Epithelial cell of alveolus of lung (primary cell): ENCODE data around the gene HAGH. TPM values are rescaled to one million over a fixed set of nuclear protein-coding genes. Genes with fewer than 3 reads are reported as not detected.

Experiments used
- total RNA-seq: library from RNA; depleted of rRNA; stranded (reverse); fragments of >200 nt; gene quantifications from 2 replicates; pipeline ENCODE4 v1.2.1, GENCODE V29; 2015

Gene HAGH
- total RNA-seq = 13.3 and 24.7 TPM in 2 replicates

DNA sequence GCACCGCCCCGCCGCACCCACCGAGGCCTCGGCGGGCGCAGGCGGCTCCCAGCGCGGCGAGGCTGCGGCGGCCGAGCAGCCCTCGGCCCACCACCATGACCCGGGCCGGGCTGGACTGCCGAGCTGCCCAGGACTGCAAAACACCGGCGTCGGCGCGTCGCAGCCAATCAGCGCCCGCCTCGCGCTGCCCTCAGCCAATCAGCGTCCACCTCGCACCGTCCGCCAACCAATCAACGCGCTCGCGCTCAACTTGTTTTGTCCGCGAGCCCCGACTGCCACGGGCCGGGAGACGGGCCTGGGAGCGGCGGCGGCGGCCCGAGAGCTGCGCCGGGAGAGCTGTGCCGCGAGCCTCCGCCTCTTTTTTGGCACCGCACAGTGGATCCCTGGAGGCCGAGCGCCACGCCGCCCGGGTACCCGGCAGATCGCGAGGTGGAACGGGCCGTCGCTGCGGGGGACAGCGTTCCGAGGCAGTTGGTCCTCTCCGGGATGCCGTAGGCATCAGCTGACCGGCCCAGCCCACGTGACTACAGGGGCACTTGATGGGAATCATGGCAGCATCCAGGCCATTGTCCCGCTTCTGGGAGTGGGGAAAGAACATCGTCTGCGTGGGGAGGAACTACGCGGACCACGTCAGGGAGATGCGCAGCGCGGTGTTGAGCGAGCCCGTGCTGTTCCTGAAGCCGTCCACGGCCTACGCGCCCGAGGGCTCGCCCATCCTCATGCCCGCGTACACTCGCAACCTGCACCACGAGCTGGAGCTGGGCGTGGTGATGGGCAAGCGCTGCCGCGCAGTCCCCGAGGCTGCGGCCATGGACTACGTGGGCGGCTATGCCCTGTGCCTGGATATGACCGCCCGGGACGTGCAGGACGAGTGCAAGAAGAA lies at the start of gene HAGH, which contains the start of gene FAHD1:
HAGH (minus strand) TSS at position 135 of the 883 bp plus-strand sequence; CDS start at position 97, 38 bp downstream.
FAHD1 (plus strand) TSS at position 516 of the 883 bp plus-strand sequence; CDS start at position 549, 33 bp downstream.

DNA sequence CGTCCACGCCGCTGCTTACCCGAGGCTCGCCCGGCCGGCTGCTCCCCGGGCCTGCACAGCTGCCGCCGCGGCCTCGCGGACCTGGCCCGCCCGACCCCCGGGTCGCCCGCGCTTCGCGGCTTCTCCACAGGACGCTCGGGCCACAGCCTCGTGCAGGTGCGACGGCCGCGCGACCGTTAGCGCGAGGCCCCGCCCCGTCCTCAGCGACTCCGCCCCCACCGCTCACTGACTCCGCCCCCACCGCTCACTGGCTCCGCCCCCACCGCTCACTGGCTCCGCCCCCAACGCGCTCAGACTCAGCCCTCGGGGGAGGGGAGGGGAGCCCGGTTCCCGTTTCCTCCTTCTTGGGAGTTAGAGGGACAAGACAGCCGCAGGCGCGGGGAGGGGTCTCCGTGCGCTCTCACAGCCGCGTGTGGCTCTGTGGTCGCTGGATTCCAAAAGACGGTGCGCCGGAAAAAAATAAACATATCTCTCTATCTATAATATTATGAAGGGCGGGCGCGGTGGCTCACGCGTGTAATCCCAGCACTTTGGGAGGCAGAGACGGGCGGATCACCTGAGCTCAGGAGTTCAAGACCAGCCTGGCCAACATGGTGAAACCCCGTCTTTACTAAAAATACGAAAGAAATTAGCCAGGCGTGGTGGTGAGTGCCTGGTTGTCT lies 45.5 kb upstream of the HAGH start, which contains the start of gene MEIOB:
MEIOB (minus strand) TSS at position 191 of the 662 bp plus-strand sequence. CDS start 3,989 bp downstream, outside the sequence.

DNA sequence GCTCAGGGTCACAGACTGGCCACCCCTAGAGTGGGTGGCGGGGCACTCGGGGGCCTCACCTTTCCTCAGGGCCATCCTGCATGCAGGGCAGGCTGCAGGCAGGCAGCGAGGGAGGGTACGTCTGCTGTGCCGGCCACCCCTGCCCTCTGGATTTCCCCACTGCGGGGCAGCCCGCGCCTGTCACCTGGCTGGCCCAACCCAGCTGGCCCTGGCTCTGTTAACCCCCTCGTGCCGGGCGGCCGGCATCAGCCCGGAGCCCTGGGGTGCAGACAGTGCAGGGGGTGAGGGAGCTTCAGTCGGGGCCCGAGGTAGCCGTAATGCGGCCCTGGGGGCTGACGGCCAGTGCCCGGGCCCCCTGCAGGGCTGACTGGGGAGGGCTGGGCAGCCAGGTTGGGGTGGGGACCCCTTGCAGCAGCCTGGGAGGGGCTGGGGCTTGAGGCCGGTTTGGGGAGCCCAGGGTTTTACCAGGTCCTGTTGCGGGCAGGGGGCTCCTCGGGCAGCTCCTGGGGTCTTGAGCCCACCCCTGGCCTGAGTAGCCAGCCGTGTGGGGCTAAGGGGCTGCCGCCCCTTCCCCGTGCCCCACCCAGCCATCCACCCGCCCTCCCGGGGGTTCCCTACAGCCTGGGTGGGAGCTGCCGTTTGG lies 32.9 kb downstream of the HAGH start, which contains the start of gene IGFALS:
IGFALS (minus strand) TSS at position 128 of the 643 bp plus-strand sequence; CDS start at position 75, 53 bp downstream.

DNA sequence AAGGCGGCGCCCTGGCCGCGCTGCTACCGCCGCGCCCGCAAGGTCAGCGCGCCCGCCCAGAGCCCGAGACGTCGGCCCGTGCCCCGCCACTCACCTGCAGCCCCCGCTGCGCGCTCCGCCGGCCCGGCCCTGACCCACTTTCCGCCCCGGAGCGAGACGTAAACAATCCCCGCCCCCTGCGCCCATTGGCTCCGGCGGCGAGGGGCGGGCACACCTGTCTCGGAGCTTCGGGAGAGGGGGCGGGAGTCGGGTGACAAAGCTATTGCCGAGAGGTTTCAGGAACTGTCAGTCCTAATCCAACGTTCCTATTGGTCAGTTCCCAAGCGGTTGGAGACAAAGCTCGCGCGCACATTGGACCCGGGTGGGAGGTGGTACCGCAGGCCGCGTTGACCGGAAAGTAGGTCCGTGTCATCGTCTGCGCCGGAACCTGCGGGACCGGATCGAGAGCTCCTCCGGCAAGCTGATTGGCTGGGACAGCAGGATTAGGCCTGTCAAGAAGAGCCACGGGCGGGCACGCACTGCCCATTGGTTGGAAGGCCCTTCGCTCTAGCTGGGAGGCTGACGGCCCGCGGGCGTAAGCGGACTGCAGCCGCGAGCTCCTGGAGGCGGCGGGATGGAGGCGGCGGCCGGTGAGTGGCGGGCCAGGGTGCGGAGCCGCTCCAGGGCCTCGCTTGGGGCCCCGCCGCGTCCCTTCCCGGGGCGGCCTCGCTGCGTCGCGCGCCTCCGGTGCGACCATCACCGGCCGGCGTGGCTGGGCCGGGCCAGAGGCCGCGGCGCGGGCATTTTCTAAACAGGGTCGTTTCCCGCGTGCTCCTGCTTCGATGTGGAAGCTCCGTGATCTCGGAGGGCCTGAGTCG lies 44.0 kb downstream of the HAGH start, which contains the start of the genes NUBP2 and SPSB3:
NUBP2 (plus strand) TSS at position 553 of the 857 bp plus-strand sequence; CDS start at position 614, 61 bp downstream.
SPSB3 (minus strand) TSS at position 164 of the 857 bp plus-strand sequence. CDS start 1,088 bp downstream, outside the sequence.

DNA sequence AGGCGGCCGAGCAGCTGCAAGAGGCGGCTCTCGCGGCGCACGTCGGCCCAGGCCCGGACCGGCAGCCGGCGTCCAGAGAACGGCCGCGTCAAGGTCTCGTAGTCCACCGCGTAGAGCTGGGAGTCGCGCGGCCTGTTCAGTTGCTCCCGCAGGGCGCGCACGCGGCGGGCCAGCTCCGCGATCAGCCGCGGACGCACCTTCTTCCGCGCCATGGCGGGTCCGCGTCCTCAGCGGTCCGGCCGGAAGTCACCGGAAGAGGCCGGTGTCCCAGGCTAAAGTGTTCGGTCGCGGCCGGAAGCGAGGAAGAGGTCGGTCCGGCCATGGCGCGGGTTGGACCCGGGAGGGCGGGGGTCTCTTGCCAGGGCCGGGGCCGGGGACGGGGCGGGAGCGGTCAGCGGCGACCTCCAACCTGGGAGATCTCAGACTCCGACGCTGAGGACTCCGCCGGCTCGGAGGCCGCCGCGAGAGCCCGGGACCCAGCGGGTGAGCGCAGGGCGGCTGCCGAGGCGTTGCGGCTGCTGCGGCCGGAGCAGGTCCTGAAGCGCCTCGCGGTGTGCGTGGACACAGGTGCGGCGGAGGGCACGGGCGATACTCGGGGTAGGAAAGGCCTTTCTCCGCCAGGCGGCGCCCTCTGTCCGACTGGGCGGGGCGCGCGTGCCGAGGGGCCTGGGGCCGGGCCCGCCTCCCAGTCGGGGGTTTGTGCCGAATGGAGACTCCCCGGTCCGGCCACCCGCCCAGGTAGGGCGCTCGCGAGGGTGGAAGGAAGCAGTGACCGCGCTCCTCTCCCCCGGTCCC lies 53.5 kb downstream of the HAGH start, which contains the start of gene MRPS34:
MRPS34 (minus strand) TSS at position 227 of the 795 bp plus-strand sequence; CDS start at position 212, 15 bp downstream.

DNA sequence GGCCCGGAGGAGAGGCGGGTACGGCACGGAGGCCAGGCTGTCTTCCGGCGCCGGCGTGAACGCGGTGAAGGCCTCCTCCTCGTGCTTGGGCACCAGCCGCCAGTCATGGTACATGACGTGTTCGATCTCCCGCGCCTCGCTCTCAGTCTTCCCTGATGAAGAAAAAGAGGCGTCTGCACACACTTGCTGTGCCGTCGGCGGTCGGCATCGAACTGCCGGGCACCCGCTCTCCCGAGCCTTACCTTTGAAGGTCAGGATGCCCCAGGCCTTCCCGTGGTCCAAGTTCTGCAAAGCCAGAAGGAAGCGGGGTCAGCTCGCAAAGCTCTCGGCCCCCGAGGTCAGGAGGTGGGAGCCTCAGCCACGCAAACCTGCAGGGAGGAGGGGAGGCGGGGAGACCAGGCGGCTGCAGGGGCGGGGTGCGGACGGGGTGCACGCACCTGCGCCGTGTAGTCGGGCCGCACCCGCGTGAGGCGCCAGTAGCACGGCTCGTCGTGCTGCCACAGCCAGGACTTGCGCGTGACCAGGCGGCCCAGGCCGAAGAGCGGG lies 54.2 kb downstream of the HAGH start, which contains the start of gene EME2:
EME2 (plus strand) TSS at position 449 of the 546 bp plus-strand sequence. CDS start 418 bp downstream, outside the sequence.

DNA sequence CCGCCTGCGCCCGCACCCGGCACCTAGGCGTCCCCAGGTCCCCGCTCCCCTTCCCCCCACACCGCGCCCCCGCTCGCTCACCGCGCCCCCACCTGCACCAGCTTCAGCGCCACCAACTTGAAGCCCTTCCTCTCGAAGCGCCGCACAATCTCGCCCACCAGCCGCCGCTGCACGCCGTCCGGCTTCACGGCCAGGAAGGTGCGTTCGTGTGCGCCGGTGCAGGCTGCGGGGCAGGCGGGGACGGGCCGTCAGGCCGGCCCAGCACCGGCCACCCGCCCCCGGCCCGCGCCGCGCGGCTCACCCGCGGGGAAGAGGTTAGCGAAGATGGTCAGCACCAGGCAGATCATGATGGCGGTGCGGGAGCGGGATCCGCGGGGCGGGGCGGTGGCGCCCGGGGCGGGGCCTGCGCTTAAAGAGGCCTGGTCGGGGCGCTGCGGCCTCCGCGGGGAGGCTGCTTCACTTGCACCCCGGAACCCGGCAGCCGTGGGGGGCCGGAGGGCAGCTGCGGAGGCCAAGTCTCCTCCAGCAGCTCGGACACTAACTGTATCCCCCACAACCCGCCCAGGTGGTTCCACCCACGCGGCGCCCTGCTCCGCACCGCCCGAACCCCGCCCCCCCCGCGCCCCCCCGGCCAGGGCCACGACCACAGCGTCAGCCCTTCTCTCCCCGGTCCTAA lies 55.3 kb downstream of the HAGH start, which contains the start of gene NME3:
NME3 (minus strand) TSS at position 356 of the 676 bp plus-strand sequence; CDS start at position 347, 9 bp downstream.

Other genes with a start within 250 kb of the HAGH start
- gene IFT140, start 214.8 kb downstream of the HAGH start, total RNA-seq = 10.2 and 18.0 TPM in 2 replicates
- 5.6 and 11.0 TPM in 2 replicates for gene CRAMP1, start 214.5 kb downstream of the HAGH start, total RNA-seq
- gene JPT2, start 148.5 kb downstream of the HAGH start, total RNA-seq = 30.2 and 49.1 TPM in 2 replicates
- gene MAPK8IP3, start 120.6 kb downstream of the HAGH start, total RNA-seq = 13.8 and 63.4 TPM in 2 replicates
- 70.7 and 98.0 TPM in 2 replicates for gene NME3, start 55.3 kb downstream of the HAGH start, total RNA-seq
- 3.2 and 8.9 TPM in 2 replicates for gene EME2, start 54.0 kb downstream of the HAGH start, total RNA-seq
- 96.9 and 118 TPM in 2 replicates for gene MRPS34, start 53.7 kb downstream of the HAGH start, total RNA-seq
- gene SPSB3, start 44.3 kb downstream of the HAGH start, total RNA-seq = 25.3 and 62.7 TPM in 2 replicates
- gene NUBP2, start 43.9 kb downstream of the HAGH start, total RNA-seq = 112 and 137 TPM in 2 replicates
- not detected in 2 replicates for gene IGFALS, start 33.1 kb downstream of the HAGH start, total RNA-seq
- gene FAHD1, start 381 bp upstream of the HAGH start, total RNA-seq = 22.0 and 61.2 TPM in 2 replicates
- gene MEIOB, start 45.3 kb upstream of the HAGH start, total RNA-seq = 0.08 TPM in 1 of 2 replicates, not detected in the other
- gene HS3ST6, start 91.6 kb upstream of the HAGH start, total RNA-seq = not detected in 2 replicates
- 7.4 and 10.2 TPM in 2 replicates for gene MSRB1, start 116.4 kb upstream of the HAGH start, total RNA-seq
- not detected in 2 replicates for gene RPL3L, start 127.9 kb upstream of the HAGH start, total RNA-seq
- 289 and 350 TPM in 2 replicates for gene NDUFB10, start 132.7 kb upstream of the HAGH start, total RNA-seq
- 3,892 and 6,799 TPM in 2 replicates for gene RPS2, start 138.0 kb upstream of the HAGH start, total RNA-seq
- gene RNF151, start 140.0 kb upstream of the HAGH start, total RNA-seq = not detected in 2 replicates
- 51.7 and 71.4 TPM in 2 replicates for gene TBL3, start 145.2 kb upstream of the HAGH start, total RNA-seq
- not detected in 2 replicates for gene NOXO1, start 154.6 kb upstream of the HAGH start, total RNA-seq
- gene GFER, start 157.4 kb upstream of the HAGH start, total RNA-seq = 15.6 and 25.9 TPM in 2 replicates
- 5.4 and 7.6 TPM in 2 replicates for gene SYNGR3, start 163.1 kb upstream of the HAGH start, total RNA-seq
- 33.7 and 41.0 TPM in 2 replicates for gene ZNF598, start 183.0 kb upstream of the HAGH start, total RNA-seq
- 5.6 and 6.6 TPM in 2 replicates for gene NPW, start 193.0 kb upstream of the HAGH start, total RNA-seq
- 56.8 and 85.8 TPM in 2 replicates for gene NHERF2, start 200.1 kb upstream of the HAGH start, total RNA-seq
- gene NTHL1, start 221.0 kb upstream of the HAGH start, total RNA-seq = 25.9 and 28.7 TPM in 2 replicates
- 33.1 and 51.4 TPM in 2 replicates for gene TSC2, start 221.2 kb upstream of the HAGH start, total RNA-seq